Measurements from ENCODE around the gene TMEM33. TPM values are rescaled to one million over a fixed set of nuclear protein-coding genes. Genes with fewer than 3 reads are reported as not detected.
A peak's percentile ranks its signal among the peaks of the same experiment; 100 is the strongest.
"Not testable (repeated sequence)": the region's sequence is repeated elsewhere in the genome, so short reads cannot be mapped to it uniquely, and the experiment has no call there.

TMEM33 gene
- 42.7 and 61.7 TPM in 2 replicates for total RNA-seq (2014; rRNA removed; shearing (Covaris generic))

- Histone ChIP-seq H3K36me3 (replicated peaks; ENCODE audit: control insufficient read depth, insufficient read depth, low read length) (peaks cover 8% of the 10 kb centered on the region), H3K4me3 (ENCODE audit: insufficient read depth, low read depth, low read length) (peak within 1 kb of the TSS; percentile 90), H3K27me3 (ENCODE audit: control insufficient read depth, insufficient read depth, low read length) (peaks cover 6% of the 10 kb centered on the region; the same call in 1 of the 2 replicates)
- DNase-seq, result peak; percentile 85
Observed at GRCh38 chr4:41934901-41935651, at the start of gene TMEM33. TSS of gene TMEM33 (plus strand) at chr4:41935429. CDS start at chr4:41935485, 56 bp downstream.

DNA sequence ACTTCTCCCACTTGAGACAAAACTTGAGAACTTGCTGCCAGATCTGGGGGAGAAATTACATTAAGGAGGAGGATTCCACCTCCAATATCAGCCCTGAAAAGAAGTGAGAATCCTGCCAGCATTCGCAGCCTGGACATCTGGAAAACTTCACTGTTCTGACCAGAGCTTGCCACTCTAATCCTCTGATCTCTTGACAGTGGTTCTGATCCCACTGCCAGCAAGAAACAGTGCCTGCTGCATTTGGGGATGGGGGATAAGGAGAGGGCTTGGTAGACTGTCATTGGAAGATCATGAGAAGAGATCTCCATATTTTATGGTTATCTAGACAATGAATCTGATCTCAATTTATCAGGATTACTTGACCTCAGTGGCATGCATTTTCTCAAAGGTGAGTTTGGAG lies 49.8 kb upstream of the TMEM33 start:
- no peak for DNase-seq
- Histone ChIP-seq H3K4me3 (ENCODE audit: insufficient read depth, low read depth, low read length) (no peak overlapping the region), H3K36me3 (replicated peaks; ENCODE audit: control insufficient read depth, insufficient read depth, low read length) (no peaks in the 10 kb centered on the region), H3K27me3 (ENCODE audit: control insufficient read depth, insufficient read depth, low read length) (peaks cover 54% of the 10 kb centered on the region)

GRCh38 chr4:41887277-41887676 lies 48.0 kb upstream of the TMEM33 start:
- H3K4me3 ChIP-seq (ENCODE audit: insufficient read depth, low read depth, low read length), result no peak overlapping the region
- H3K36me3 ChIP-seq (replicated peaks; ENCODE audit: control insufficient read depth, insufficient read depth, low read length), result no peaks in the 10 kb centered on the region
- no peak for DNase-seq
- peaks cover 36% of the 10 kb centered on the region for H3K27me3 ChIP-seq (ENCODE audit: control insufficient read depth, insufficient read depth, low read length)

- Histone ChIP-seq H3K27me3 (ENCODE audit: control insufficient read depth, insufficient read depth, low read length) (peaks cover 30% of the 10 kb centered on the region), H3K4me3 (ENCODE audit: insufficient read depth, low read depth, low read length) (no peak overlapping the region), H3K36me3 (replicated peaks; ENCODE audit: control insufficient read depth, insufficient read depth, low read length) (no peaks in the 10 kb centered on the region)
- DNase-seq, result no peak
Observed at GRCh38 chr4:41887821-41888686, 47.2 kb upstream of the TMEM33 start.

DNA sequence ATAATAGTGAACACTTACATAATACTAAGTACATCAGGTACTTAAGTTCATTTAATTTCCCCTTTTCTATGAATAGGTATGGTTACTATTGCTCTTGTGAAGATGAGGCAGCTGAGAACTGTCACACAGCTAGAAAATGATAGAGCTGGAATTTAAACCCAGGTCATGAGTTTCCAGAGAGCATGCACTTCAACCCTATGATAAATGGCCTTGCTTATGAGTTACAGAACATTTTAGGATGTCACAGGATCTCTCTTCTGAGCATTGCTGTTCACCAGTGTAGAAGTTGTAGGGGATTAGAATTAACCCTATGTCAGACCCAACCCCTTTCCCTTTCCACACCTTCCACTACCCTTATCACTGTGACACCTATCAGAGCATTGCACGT lies 46.5 kb upstream of the TMEM33 start:
- H3K27me3 ChIP-seq (ENCODE audit: control insufficient read depth, insufficient read depth, low read length), result peaks cover 24% of the 10 kb centered on the region
- DNase-seq, result no peak
- H3K36me3 ChIP-seq (replicated peaks; ENCODE audit: control insufficient read depth, insufficient read depth, low read length), result no peaks in the 10 kb centered on the region

GRCh38 chr4:41889317-41889716 lies 45.9 kb upstream of the TMEM33 start:
- no peak for DNase-seq
- peaks cover 18% of the 10 kb centered on the region for H3K27me3 ChIP-seq (ENCODE audit: control insufficient read depth, insufficient read depth, low read length)
- H3K4me3 ChIP-seq (ENCODE audit: insufficient read depth, low read depth, low read length), result no peak overlapping the region
- no peaks in the 10 kb centered on the region for H3K36me3 ChIP-seq (replicated peaks; ENCODE audit: control insufficient read depth, insufficient read depth, low read length)

More for the DNA sequence above, 46.5 kb upstream of the TMEM33 start:
- no peak overlapping the region for H3K4me3 ChIP-seq (ENCODE audit: insufficient read depth, low read depth, low read length)

- H3K4me3 ChIP-seq (ENCODE audit: insufficient read depth, low read depth, low read length), result no peak overlapping the region
- peaks cover 10% of the 10 kb centered on the region for H3K27me3 ChIP-seq (ENCODE audit: control insufficient read depth, insufficient read depth, low read length)
- H3K36me3 ChIP-seq (replicated peaks; ENCODE audit: control insufficient read depth, insufficient read depth, low read length), result no peaks in the 10 kb centered on the region
- DNase-seq, result no peak
Observed at GRCh38 chr4:41890085-41890484, 45.1 kb upstream of the TMEM33 start.

- no peak for DNase-seq
- H3K4me3 ChIP-seq (ENCODE audit: insufficient read depth, low read depth, low read length), result no peak overlapping the region
- H3K36me3 ChIP-seq (replicated peaks; ENCODE audit: control insufficient read depth, insufficient read depth, low read length), result no peaks in the 10 kb centered on the region
- H3K27me3 ChIP-seq (ENCODE audit: control insufficient read depth, insufficient read depth, low read length), result no peaks in the 10 kb centered on the region
Observed at GRCh38 chr4:41896648-41897047, 38.6 kb upstream of the TMEM33 start.

GRCh38 chr4:41897698-41898097 lies 37.5 kb upstream of the TMEM33 start:
- no peak overlapping the region for H3K4me3 ChIP-seq (ENCODE audit: insufficient read depth, low read depth, low read length)
- H3K27me3 ChIP-seq (ENCODE audit: control insufficient read depth, insufficient read depth, low read length), result no peaks in the 10 kb centered on the region
- no peaks in the 10 kb centered on the region for H3K36me3 ChIP-seq (replicated peaks; ENCODE audit: control insufficient read depth, insufficient read depth, low read length)
- no peak for DNase-seq

GRCh38 chr4:41909136-41909535 lies 26.1 kb upstream of the TMEM33 start:
- DNase-seq; H3K27me3 ChIP-seq (ENCODE audit: control insufficient read depth, insufficient read depth, low read length); H3K36me3 ChIP-seq (replicated peaks; ENCODE audit: control insufficient read depth, insufficient read depth, low read length); H3K4me3 ChIP-seq (ENCODE audit: insufficient read depth, low read depth, low read length): not testable (repeated sequence)

DNA sequence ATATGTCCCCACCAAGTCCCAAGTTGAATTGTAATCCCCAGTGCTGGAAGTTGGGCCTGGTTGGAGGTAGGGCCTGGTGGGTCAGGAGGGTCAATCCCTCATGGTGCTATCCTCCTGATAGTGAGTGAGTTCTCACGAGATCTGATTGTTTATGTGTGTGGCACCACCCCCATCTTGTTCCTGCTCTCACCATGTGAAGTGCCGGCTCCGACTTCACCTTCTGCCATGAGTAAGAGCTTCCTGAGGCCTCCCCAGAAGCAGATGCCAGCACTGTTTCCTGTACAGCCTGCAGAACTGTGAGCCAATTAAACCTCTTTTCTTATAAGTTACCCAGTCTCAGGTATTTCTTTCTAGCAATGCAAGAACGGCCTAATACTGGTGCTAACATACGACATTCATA lies 22.7 kb upstream of the TMEM33 start:
- H3K36me3 ChIP-seq (replicated peaks; ENCODE audit: control insufficient read depth, insufficient read depth, low read length), result no peaks in the 10 kb centered on the region
- no peaks in the 10 kb centered on the region; the same call in 1 of the 2 replicates for H3K27me3 ChIP-seq (ENCODE audit: control insufficient read depth, insufficient read depth, low read length)
- DNase-seq, result no peak
- H3K4me3 ChIP-seq (ENCODE audit: insufficient read depth, low read depth, low read length), result no peak overlapping the region

DNA sequence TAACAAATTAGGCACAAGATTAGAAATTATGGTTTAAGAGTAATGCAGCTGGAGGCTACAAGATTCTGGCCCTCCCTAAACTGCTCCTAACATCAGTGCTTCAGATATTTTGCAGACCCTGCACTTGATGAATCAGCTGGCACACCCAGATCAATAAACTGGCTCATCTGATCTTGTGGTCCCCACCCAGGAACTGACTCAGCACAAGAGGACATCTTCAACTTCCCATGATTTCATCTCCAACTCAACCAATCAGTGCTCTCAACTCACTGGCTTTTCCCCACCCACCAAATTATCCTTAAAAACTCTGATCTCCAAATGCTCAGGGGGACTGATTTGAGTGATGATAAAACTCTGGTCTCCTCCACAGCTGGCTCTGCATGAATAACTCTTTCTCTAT lies 21.7 kb upstream of the TMEM33 start:
- H3K27me3 ChIP-seq (ENCODE audit: control insufficient read depth, insufficient read depth, low read length), result peaks cover 4% of the 10 kb centered on the region; the same call in 1 of the 2 replicates
- DNase-seq, result no peak
- H3K4me3 ChIP-seq (ENCODE audit: insufficient read depth, low read depth, low read length), result no peak overlapping the region
- H3K36me3 ChIP-seq (replicated peaks; ENCODE audit: control insufficient read depth, insufficient read depth, low read length), result no peaks in the 10 kb centered on the region

GRCh38 chr4:41918278-41918677 lies 17.0 kb upstream of the TMEM33 start:
- no peaks in the 10 kb centered on the region for H3K36me3 ChIP-seq (replicated peaks; ENCODE audit: control insufficient read depth, insufficient read depth, low read length)
- peaks cover 30% of the 10 kb centered on the region for H3K27me3 ChIP-seq (ENCODE audit: control insufficient read depth, insufficient read depth, low read length)
- no peak overlapping the region for H3K4me3 ChIP-seq (ENCODE audit: insufficient read depth, low read depth, low read length)
- no peak for DNase-seq

GRCh38 chr4:41920416-41920815 lies 14.8 kb upstream of the TMEM33 start:
- H3K36me3 ChIP-seq (replicated peaks; ENCODE audit: control insufficient read depth, insufficient read depth, low read length); DNase-seq; H3K4me3 ChIP-seq (ENCODE audit: insufficient read depth, low read depth, low read length): not testable (repeated sequence)
- peaks cover 46% of the 10 kb centered on the region for H3K27me3 ChIP-seq (ENCODE audit: control insufficient read depth, insufficient read depth, low read length)

GRCh38 chr4:41921476-41921875 lies 13.8 kb upstream of the TMEM33 start:
- no peaks in the 10 kb centered on the region for H3K36me3 ChIP-seq (replicated peaks; ENCODE audit: control insufficient read depth, insufficient read depth, low read length)
- peaks cover 46% of the 10 kb centered on the region for H3K27me3 ChIP-seq (ENCODE audit: control insufficient read depth, insufficient read depth, low read length)
- no peak for DNase-seq
- H3K4me3 ChIP-seq (ENCODE audit: insufficient read depth, low read depth, low read length), result no peak overlapping the region
